GOT3 (cell line): Measurements from ENCODE around the gene CACNA1A.
A peak's percentile ranks its signal among the peaks of the same experiment; 100 is the strongest.
"Not testable (repeated sequence)": the region's sequence is repeated elsewhere in the genome, so short reads cannot be mapped to it uniquely, and the experiment has no call there.

Experiments
- DNase-seq: peaks from one replicate; lab custom pipeline; 2025; ENCODE audit warnings: mixed read lengths; lab: John Stamatoyannopoulos, UW

CACNA1A gene

DNA sequence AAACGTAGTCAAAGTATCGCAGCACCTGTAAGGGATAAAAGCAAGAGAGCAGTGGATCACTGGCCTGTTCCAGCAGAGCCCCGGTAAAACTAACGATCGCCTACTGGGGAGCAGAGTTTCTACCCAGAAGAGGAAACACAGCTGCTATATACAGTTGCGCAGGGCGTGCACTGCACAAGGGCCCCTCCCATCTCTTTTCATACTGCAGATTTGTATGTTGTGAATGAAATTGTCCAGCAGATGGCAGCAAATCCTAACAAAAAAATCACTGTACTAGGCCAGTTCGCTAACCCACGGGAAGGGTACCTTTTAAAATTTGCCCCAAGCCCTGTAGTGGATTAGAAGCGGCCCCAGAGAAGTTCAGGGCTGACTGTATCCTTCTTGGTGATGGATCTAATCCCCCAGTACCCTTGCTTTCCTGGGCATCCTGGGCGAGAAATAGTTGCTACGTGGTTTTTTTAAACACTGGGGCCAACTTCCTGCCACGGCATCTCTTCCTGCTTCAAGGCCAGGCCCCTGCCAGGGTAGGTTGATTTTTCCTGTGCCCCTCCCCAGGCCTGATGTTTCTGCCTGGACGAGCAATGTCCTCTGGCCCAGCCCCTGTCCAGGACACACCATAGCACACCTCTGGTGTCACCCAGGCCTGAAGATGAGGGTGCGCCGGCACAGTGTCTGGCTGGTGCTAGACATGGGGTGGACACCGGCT is 229.0 kb downstream of the CACNA1A start:
- no peak for DNase-seq

DNA sequence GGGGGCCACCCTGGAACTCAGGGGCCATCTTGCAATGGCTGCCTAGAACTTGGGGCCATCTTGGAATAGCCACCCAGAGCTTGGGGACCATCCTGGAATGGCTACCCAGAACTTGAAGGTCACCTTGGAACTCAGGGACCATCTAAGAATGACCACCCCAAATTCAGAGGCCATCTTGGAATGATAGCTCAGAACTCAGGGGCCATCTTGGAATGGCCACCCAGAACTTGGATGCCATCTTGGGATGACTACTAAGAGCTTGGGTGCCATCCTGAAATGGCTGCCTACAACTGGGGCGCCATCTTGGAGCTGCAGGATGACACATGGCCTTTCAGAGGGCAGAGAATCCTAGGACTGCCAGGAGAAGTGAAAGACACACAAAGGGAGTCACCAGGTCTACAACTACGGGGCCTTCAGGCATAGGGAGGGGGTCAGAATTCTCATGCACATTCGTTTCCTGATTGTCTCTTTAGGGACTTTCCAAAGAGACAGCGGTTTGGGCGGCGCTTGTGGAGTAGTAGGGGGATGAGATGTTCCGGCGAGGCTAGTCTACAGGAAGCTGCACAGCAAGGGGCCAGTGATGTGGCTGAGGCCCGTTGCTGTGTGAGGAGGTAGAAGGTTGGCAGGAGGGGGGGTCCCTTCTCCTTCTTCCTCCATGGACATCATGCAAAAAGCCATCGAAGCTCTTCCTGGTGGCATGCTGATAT is 231.1 kb downstream of the CACNA1A start:
- no peak for DNase-seq

- no peak for DNase-seq
Observed at GRCh38 chr19:13270514-13271105, 235.7 kb downstream of the CACNA1A start.

GRCh38 chr19:13269348-13269747 is 236.9 kb downstream of the CACNA1A start:
- DNase-seq = no peak

DNA sequence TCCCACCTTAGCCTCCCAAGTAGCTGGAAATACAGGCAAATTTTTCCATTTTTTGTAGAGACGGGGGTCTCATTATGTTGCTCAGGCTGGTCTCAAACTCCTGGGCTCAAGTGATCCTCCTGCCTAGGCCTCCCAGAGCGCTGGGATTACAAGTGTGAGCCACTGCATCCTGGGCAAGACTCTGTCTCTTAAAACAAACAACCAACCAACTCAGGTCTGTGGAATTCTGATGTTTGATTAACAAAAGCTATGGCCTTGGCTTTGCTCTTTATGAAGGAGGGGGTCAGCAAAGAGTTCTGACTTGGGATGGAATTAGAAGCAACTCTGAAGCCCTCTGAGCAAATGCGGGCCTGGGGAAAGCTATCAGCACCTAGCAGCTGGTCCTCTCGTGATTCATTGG is 238.4 kb downstream of the CACNA1A start:
- DNase-seq = no peak

DNA sequence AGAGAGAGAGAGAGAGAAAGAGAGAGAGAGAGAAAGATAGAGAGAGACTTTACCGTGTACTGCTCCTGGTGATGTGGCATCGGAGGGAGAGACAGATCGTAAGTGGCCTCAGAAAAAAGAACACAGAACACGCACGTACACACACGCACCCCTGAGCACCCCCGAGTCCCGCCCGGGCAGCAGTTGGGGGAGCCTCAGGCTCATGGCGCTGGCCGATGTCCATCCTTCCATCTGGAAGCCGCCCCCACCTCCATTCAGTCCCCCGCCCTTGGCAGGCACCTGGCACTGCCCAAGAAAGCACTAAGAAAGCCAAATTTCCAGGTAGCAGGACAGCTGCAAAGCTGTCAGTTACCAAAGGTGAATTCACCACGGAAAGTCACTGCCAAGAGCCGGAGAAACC is 239.1 kb downstream of the CACNA1A start:
- DNase-seq = no peak

DNA sequence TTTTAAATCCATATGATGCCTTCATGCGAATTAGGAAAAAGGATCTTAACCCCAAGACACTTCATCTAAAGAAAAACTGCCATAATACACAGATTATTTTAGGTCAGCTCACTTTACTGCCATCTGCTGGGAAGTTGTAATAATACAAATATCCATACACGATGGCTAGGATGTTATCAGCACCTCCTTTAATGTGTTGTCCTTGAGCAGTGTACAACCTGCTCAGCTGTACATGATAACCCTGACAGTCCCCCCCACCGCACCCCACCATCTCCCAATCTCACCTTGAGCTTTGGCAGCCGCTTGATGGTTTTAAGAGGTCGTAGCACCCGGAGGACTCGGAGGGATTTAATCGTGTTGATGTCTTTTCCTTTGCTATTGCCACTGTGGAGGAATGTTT is 243.8 kb downstream of the CACNA1A start:
- DNase-seq = no peak

- DNase-seq = peak; percentile 21
Observed at GRCh38 chr19:13260883-13261653, 245.2 kb downstream of the CACNA1A start.

- DNase-seq = no peak
Observed at GRCh38 chr19:13256918-13257317, 249.4 kb downstream of the CACNA1A start.

DNA sequence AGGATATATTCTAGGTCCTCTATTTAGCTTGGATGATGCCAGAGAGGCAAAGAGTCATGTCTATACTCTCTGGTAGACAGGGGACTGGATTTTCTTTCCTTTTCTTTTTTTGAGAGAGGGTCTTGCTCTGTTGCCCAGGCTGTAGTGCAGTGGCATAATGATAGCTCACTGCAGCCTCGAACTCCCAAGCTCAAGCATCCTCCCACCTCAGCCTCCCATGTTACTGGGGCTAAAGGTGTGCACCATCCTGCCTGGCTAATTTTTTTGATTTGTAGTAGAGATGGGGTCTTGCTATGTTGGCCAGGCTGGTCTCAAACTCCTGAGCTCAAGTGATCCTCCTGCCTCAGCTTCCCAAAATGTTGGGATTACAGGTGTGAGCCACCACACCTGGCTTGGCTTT is 249.9 kb downstream of the CACNA1A start:
- DNase-seq = not testable (repeated sequence)

- no peak for DNase-seq
Observed at GRCh38 chr19:13255719-13256059, 250.6 kb downstream of the CACNA1A start.

DNA sequence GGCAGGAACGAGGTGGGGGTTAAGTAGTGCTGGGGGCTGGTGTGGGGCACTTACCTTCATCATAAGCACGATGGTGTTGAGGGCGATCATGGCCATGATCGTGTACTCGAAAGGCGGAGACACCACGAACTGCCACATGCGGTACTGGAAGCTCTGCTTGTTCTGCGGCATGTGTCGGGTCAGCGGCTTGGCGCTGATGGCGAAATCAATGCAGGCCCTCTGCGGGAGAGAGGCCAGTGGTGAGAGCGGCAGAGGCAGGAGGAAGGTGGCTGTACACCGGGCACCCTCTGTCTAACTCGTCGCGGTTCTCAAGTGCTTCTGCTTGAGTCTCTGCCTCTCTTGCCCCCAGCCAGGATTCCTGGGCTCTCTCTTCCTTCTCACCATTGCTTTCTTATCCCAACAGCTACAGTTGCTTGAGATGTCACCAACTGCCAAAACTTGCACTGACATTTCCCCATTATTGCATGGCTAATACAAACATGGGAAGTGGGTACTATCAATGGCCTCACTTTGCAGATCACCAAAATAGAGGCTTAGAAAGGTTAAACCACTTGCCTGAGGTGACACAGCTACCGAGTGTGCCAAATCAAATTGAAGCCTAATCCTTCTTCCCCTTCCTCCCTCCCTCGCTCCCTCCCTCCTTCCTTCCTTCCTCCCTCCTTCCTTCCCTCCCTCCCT is 251.1 kb downstream of the CACNA1A start:
- DNase-seq = no peak

GRCh38 chr19:13252569-13253335 is 253.5 kb downstream of the CACNA1A start:
- no peak for DNase-seq

DNA sequence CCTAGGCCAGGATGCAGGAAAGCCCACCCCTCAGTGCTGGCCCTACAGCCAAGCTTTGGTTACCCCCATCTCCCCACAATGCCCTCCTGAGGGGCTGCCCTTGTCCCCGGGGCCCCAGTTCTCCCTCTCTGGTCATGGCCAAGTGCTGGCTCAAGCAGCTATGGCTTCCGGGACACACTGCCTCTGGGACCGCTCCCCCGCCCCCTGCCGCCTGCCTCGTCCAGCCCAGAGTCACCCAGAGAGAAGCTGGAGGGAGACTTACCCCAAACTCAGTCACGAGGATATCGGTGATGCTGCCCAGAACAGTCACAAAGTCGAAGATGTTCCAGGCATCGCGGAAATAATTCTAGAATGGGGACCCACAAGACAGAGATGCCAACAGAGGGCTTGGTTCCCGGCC is 261.4 kb downstream of the CACNA1A start:
- no peak for DNase-seq

GRCh38 chr19:13241231-13242104 is 264.8 kb downstream of the CACNA1A start:
- no peak for DNase-seq

DNA sequence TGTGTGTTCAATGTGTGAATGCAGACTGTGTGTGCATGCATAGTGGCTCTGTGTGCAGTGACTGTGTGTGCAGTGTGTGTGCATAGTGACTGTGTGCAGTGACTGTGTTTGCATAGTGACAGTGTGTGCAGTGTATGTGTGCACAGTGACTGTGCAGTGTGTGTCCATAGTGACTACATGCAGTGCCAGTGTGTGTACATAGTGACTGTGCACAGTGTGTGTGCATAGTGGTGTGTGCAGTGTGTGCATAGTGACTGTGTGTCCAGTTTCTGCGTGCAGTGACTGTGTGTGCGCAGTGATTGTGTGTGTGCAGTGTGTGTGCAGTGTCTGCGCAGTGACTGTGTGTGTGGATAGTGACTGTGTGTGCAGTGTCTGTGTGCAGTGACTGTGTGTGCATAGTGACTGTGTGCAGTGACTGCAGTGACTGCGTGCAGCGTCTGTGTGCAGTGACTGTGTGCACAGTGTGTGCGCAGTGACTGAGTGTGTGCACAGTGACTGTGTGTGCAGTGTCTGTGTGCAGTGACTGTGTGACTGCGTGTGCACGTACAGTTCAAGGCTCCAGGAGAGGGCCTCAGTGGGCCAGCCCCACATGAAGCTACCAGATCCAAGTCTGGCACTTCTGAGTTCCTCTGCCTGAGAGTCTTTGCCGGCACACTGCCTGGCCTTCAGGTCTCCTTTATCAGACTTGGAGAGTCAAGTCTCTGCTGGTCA is 265.8 kb downstream of the CACNA1A start:
- DNase-seq = no peak

- no peak for DNase-seq
Observed at GRCh38 chr19:13238891-13239534, 267.3 kb downstream of the CACNA1A start.

GRCh38 chr19:13234518-13234917 is 271.8 kb downstream of the CACNA1A start:
- no peak for DNase-seq

GRCh38 chr19:13231663-13232062 is 274.6 kb downstream of the CACNA1A start:
- no peak for DNase-seq
